ENCODE results near the gene ADAMTSL3.

ADAMTSL3 gene

GRCh38 chr15:83713242-83713641 lies 59.3 kb downstream of the ADAMTSL3 start:
- Histone ChIP-seq H4K20me1 (ENCODE audit: control insufficient read depth, insufficient read depth, low read depth, low read length) (no peaks in the 10 kb centered on the region), H3F3A (ENCODE audit: control insufficient read depth, insufficient read depth) (no peaks in the 10 kb centered on the region), H3K36me3 (ENCODE audit: control insufficient read depth, low read length) (no peaks in the 10 kb centered on the region), H3K9me2 (replicated peaks; ENCODE audit: control insufficient read depth, low read length) (no peaks in the 10 kb centered on the region), H3K4me2 (ENCODE audit: low read length) (no peak overlapping the region), H3K4me3 (ENCODE audit: low read length) (no peak overlapping the region), H3K4me1 (ENCODE audit: control insufficient read depth, low read length) (no peaks in the 10 kb centered on the region), H3K9me3 (ENCODE audit: control insufficient read depth, insufficient read depth, low read length) (no peaks in the 10 kb centered on the region), H3K79me2 (ENCODE audit: control insufficient read depth, low read length) (no peaks in the 10 kb centered on the region), H3K27ac (ENCODE audit: low read depth, low read length) (no peak overlapping the region), H3K27me3 (ENCODE audit: control insufficient read depth, low read length) (no peaks in the 10 kb centered on the region)
- TF ChIP-seq EZH2phosphoT487 (IDR thresholded peaks at IDR 0.05; ENCODE audit: borderline replicate concordance, low read length), result no peak
- TF ChIP-seq, protein P1, sequence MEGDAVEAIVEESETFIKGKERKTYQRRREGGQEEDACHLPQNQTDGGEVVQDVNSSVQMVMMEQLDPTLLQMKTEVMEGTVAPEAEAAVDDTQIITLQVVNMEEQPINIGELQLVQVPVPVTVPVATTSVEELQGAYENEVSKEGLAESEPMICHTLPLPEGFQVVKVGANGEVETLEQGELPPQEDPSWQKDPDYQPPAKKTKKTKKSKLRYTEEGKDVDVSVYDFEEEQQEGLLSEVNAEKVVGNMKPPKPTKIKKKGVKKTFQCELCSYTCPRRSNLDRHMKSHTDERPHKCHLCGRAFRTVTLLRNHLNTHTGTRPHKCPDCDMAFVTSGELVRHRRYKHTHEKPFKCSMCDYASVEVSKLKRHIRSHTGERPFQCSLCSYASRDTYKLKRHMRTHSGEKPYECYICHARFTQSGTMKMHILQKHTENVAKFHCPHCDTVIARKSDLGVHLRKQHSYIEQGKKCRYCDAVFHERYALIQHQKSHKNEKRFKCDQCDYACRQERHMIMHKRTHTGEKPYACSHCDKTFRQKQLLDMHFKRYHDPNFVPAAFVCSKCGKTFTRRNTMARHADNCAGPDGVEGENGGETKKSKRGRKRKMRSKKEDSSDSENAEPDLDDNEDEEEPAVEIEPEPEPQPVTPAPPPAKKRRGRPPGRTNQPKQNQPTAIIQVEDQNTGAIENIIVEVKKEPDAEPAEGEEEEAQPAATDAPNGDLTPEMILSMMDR (IDR thresholded peaks at IDR 0.05; ENCODE audit: low read depth, low read length, poor library complexity, severe bottlenecking), result no peak

DNA sequence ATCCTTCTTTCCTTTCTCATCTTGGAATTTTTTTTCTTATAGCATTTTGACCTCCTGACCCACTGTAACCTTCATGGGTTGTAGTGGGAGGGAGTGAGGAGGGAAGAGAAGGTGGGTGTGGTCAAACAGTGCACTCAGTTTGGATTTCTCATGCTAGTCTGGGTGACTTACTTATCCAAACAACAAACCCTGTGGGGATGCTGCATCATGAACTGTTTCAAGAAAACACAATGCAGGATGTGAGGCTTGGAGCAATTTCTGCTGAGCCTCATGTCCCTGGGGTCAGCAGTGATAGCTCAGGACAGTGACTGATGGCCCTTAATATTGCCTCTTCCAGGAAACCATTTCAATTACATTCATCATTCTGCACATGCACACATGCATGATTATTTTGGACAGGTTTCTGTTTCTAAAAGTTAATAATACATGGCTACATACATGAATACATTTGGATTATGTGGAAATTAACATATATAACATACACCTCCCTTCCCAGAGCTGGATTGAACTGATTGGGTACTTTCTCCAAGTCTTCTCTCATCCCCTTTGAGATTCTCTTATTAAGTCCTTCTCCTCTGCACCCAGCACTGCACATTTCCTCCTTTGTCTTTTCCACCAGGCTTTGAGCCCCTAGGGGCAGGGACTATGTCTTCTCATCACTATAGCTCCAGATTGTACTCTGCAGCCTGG lies 61.2 kb downstream of the ADAMTSL3 start:
- Histone ChIP-seq H4K20me1 (ENCODE audit: control insufficient read depth, insufficient read depth, low read depth, low read length) (no peaks in the 10 kb centered on the region), H3K4me3 (ENCODE audit: low read length) (no peak overlapping the region)

DNA sequence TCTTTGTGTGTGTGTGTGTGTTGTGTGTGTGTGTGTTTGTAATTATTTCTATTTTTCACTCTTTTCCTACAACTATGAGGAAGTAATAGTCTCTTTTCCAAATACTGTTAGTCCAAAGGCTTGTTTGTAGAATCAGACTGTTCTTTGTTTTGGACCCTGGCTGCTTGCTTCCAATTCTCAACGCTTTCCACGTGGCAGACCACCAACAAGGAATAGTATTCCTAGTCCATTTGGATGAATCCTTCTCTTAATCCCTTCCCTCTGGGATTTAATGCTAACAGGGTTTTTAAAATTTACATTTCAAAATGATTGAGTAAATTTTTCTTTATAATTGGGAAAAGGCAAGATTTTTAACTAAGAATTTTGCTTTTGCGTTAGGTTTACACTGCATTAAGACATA lies 62.7 kb downstream of the ADAMTSL3 start:
- H3F3A ChIP-seq (ENCODE audit: control insufficient read depth, insufficient read depth), result no peaks in the 10 kb centered on the region
- H3K79me2 ChIP-seq (ENCODE audit: control insufficient read depth, low read length), result no peaks in the 10 kb centered on the region
- H3K27me3 ChIP-seq (ENCODE audit: control insufficient read depth, low read length), result no peaks in the 10 kb centered on the region
- H3K27ac ChIP-seq (ENCODE audit: low read depth, low read length), result no peak overlapping the region
- no peaks in the 10 kb centered on the region for H3K4me1 ChIP-seq (ENCODE audit: control insufficient read depth, low read length)
- H3K9me2 ChIP-seq (replicated peaks; ENCODE audit: control insufficient read depth, low read length), result no peaks in the 10 kb centered on the region
- no peak overlapping the region for H3K4me2 ChIP-seq (ENCODE audit: low read length)
- TF ChIP-seq EZH2phosphoT487 (IDR thresholded peaks at IDR 0.05; ENCODE audit: borderline replicate concordance, low read length), result no peak
- TF ChIP-seq, protein P1 (IDR thresholded peaks at IDR 0.05; ENCODE audit: low read depth, low read length, poor library complexity, severe bottlenecking), result no peak
- H4K20me1 ChIP-seq (ENCODE audit: control insufficient read depth, insufficient read depth, low read depth, low read length), result no peaks in the 10 kb centered on the region
- H3K9me3 ChIP-seq (ENCODE audit: control insufficient read depth, insufficient read depth, low read length), result no peaks in the 10 kb centered on the region
- no peak overlapping the region for H3K4me3 ChIP-seq (ENCODE audit: low read length)
- H3K36me3 ChIP-seq (ENCODE audit: control insufficient read depth, low read length), result no peaks in the 10 kb centered on the region

More for the DNA sequence above, 61.2 kb downstream of the ADAMTSL3 start:
- no peaks in the 10 kb centered on the region for H3K79me2 ChIP-seq (ENCODE audit: control insufficient read depth, low read length)
- H3K36me3 ChIP-seq (ENCODE audit: control insufficient read depth, low read length), result no peaks in the 10 kb centered on the region
- H3K4me1 ChIP-seq (ENCODE audit: control insufficient read depth, low read length), result no peaks in the 10 kb centered on the region
- no peaks in the 10 kb centered on the region for H3F3A ChIP-seq (ENCODE audit: control insufficient read depth, insufficient read depth)
- H3K27ac ChIP-seq (ENCODE audit: low read depth, low read length), result no peak overlapping the region
- no peaks in the 10 kb centered on the region for H3K9me3 ChIP-seq (ENCODE audit: control insufficient read depth, insufficient read depth, low read length)
- no peaks in the 10 kb centered on the region for H3K27me3 ChIP-seq (ENCODE audit: control insufficient read depth, low read length)
- TF ChIP-seq, protein P1 (IDR thresholded peaks at IDR 0.05; ENCODE audit: low read depth, low read length, poor library complexity, severe bottlenecking), result no peak
- TF ChIP-seq EZH2phosphoT487 (IDR thresholded peaks at IDR 0.05; ENCODE audit: borderline replicate concordance, low read length), result no peak
- no peak overlapping the region for H3K4me2 ChIP-seq (ENCODE audit: low read length)
- H3K9me2 ChIP-seq (replicated peaks; ENCODE audit: control insufficient read depth, low read length), result no peaks in the 10 kb centered on the region
